HCT116 (cell line): Measurements from ENCODE around the gene NEUROD1.

Experiments used
- CTCF ChIP-seq, 3 experiments: fragments of 200-600 bp in 1 of 3; sonication (generic) in 1 of 3; IDR thresholded peaks in 2 of 3; conservative IDR thresholded peaks in 1 of 3; 2 replicates each; pipeline ENCODE4 v1.5.1; 2012 to 2017; ENCODE audit warnings: low read depth in 2 of 3, low read length in 2 of 3, antibody characterized with exemption in 1 of 3, borderline replicate concordance in 1 of 3, control low read depth in 1 of 3, mild to moderate bottlenecking in 1 of 3, mixed read lengths in 1 of 3, mixed run types in 1 of 3, moderate library complexity in 1 of 3; ENCODE audit not compliant: insufficient read depth in 1 of 3
- EZH2 ChIP-seq: fragments of 200-600 bp; sonication (generic); IDR thresholded peaks from 2 replicates; pipeline ENCODE4 v1.6.1; 2017; ENCODE audit warnings: antibody characterized with exemption, mixed run types
- EZH2phosphoT487 ChIP-seq: fragments of 200-600 bp; IDR thresholded peaks from 2 replicates; pipeline ENCODE4 v1.6.1; 2018; ENCODE audit warnings: antibody characterized with exemption, borderline replicate concordance
- MAX ChIP-seq: IDR thresholded peaks from 2 replicates; pipeline ENCODE4 v1.6.1; 2012
- POLR2AphosphoS5 ChIP-seq: IDR thresholded peaks from 2 replicates; pipeline ENCODE4 v1.6.1; 2011; ENCODE audit warnings: mild to moderate bottlenecking, low read depth, low read length, moderate library complexity
- RAD21 ChIP-seq: IDR thresholded peaks from 2 replicates; pipeline ENCODE4 v1.6.1; 2012; ENCODE audit warnings: low read depth, mild to moderate bottlenecking
- REST ChIP-seq: IDR thresholded peaks from 2 replicates; pipeline ENCODE4 v1.6.1; 2012; ENCODE audit warnings: low read depth
- SIN3A ChIP-seq: IDR thresholded peaks from 2 replicates; pipeline ENCODE4 v1.6.1; 2012; ENCODE audit warnings: low read depth
- TF ChIP-seq, protein P1 (sequence below): IDR thresholded peaks from 2 replicates; pipeline ENCODE4 v1.6.1; 2012

GRCh38 chr2:181680937-181681811, 857 bp upstream of the NEUROD1 start:
- TF ChIP-seq CTCF (IDR thresholded peaks at IDR 0.05 in 2 of 3, conservative IDR thresholded peaks at IDR 0.05 in 1 of 3; ENCODE audit: borderline replicate concordance in 1 of 3, insufficient read depth in 1 of 3, low read depth in 2 of 3, low read length in 2 of 3) (no peak), REST (no peak), EZH2 (no peak), POLR2AphosphoS5 (no peak), MAX (no peak), RAD21 (no peak), SIN3A (no peak), EZH2phosphoT487 (no peak)
- TF ChIP-seq, protein P1, sequence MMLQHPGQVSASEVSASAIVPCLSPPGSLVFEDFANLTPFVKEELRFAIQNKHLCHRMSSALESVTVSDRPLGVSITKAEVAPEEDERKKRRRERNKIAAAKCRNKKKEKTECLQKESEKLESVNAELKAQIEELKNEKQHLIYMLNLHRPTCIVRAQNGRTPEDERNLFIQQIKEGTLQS = no peak
